HCT116 (cell line): ENCODE data around the gene ITGB6. TPM values are rescaled to one million over a fixed set of nuclear protein-coding genes. Genes with fewer than 3 reads are reported as not detected.

Experiments used
- ATAC-seq: fragments of 200-7000 bp; cut with Tn5 transposase; 2 replicates; pipeline ENCODE4 v1.9.1; 2020; ENCODE audit warnings: mild to moderate bottlenecking, moderate library complexity
- BruUV-seq: library from RNA; stranded (reverse); fragments of 400-500 nt; replicated peaks from 2 replicates; lab custom pipeline; 2021; lab: Mats Ljungman, UMichigan
- CTCF ChIA-PET: fragments of 300-600 bp; sonication (Branson Sonifier 250); formaldehyde crosslinking; loops from one replicate; lab custom pipeline; 2021; ENCODE audit warnings: antibody characterized with exemption; lab: Charles Lee
- POLR2A ChIA-PET: fragments of 300-600, 350-600 bp; sonication (Branson Sonifier 250); formaldehyde crosslinking; loops from one replicate; lab custom pipeline; 2021; ENCODE audit warnings: antibody characterized with exemption; lab: Charles Lee
- RAD21 ChIA-PET, 2 experiments: fragments of 300-600 bp; sonication (Branson Sonifier 250); formaldehyde crosslinking; loops; one replicate each; lab custom pipeline; 2023; ENCODE audit warnings: low total read pairs in 2 of 2; ENCODE audit not compliant: uncharacterized antibody in 2 of 2, unreplicated experiment in 2 of 2, low non-redundant PET in 1 of 2; lab: Charles Lee
- DNase-seq: peaks from one replicate; pipeline ENCODE4 v3.0.0-alpha.2; 2010; ENCODE audit warnings: low read depth, low spot score
- H2AFZ ChIP-seq: fragments of 200-600 bp; shearing (Covaris generic), sonication (generic); 2 replicates; pipeline ENCODE4 v1.6.1; 2017; ENCODE audit warnings: low read depth, mixed run types, mixed read lengths, antibody characterized with exemption, low read length; ENCODE audit not compliant: poor library complexity, severe bottlenecking
- H3K27ac ChIP-seq: 2 replicates; pipeline ENCODE4 v1.5.1; 2012; ENCODE audit warnings: low read depth, low read length
- H3K27me3 ChIP-seq: fragments of 200-600 bp; sonication (generic); 2 replicates; pipeline ENCODE4 v1.6.1; 2016; ENCODE audit warnings: mixed run types, low read length, mixed read lengths; ENCODE audit not compliant: insufficient read depth
- H3K36me3 ChIP-seq, 2 experiments: fragments of 200-500 bp in 1 of 2; fragments of 200-600 bp in 1 of 2; sonication (Bioruptor generic) in 1 of 2; sonication (generic) in 1 of 2; 2 replicates each; pipeline versions ENCODE4 v1.5.1 to v1.6.1; 2014 to 2016; ENCODE audit warnings: low read length in 2 of 2, inconsistent platforms in 1 of 2, mixed read lengths in 1 of 2, mixed run types in 1 of 2; ENCODE audit not compliant: insufficient read depth in 2 of 2, control insufficient read depth in 1 of 2
- H3K4me1 ChIP-seq, 2 experiments: fragments of 200-600 bp in 1 of 2; sonication (generic) in 1 of 2; 2 replicates each; pipeline versions ENCODE4 v1.5.1 to v1.6.1; 2012 to 2017; ENCODE audit warnings: low read length in 2 of 2, inconsistent platforms in 1 of 2, mild to moderate bottlenecking in 1 of 2, mixed read lengths in 1 of 2, mixed run types in 1 of 2, moderate library complexity in 1 of 2; ENCODE audit not compliant: insufficient read depth in 2 of 2, control insufficient read depth in 1 of 2
- H3K4me2 ChIP-seq: fragments of 200-600 bp; sonication (generic); 2 replicates; pipeline ENCODE4 v1.6.1; 2017; ENCODE audit warnings: mixed run types, low read length, mixed read lengths
- H3K4me3 ChIP-seq, 2 experiments: fragments of 200-600 bp in 1 of 2; sonication (generic) in 1 of 2; replicated peaks in 1 of 2; 2 replicates each; pipeline ENCODE4 v1.5.1; 2011 to 2016; ENCODE audit warnings: low read length in 2 of 2, control low read depth in 1 of 2, low read depth in 1 of 2, mild to moderate bottlenecking in 1 of 2, mixed read lengths in 1 of 2, mixed run types in 1 of 2
- H3K79me2 ChIP-seq: fragments of 200-600 bp; sonication (generic); 2 replicates; pipeline ENCODE4 v1.6.1; 2017; ENCODE audit warnings: mild to moderate bottlenecking, mixed run types, low read length, moderate library complexity, mixed read lengths; ENCODE audit not compliant: insufficient read depth
- H3K9ac ChIP-seq: fragments of 200-600 bp; sonication (generic); 2 replicates; pipeline ENCODE4 v1.6.1; 2016; ENCODE audit warnings: low read length, mixed read lengths
- H3K9me2 ChIP-seq: fragments of 200-600 bp; sonication (generic), shearing (Covaris generic); 2 replicates; pipeline ENCODE4 v1.6.1; 2017; ENCODE audit warnings: mixed run types, mild to moderate bottlenecking, moderate library complexity; ENCODE audit not compliant: insufficient read depth
- H3K9me3 ChIP-seq, 2 experiments: fragments of 200-500 bp in 1 of 2; fragments of 200-600 bp in 1 of 2; sonication (Bioruptor generic) in 1 of 2; sonication (generic) in 1 of 2; 2 replicates each; pipeline ENCODE4 v1.6.1; 2014 to 2017; ENCODE audit warnings: low read length in 2 of 2, mixed read lengths in 2 of 2, inconsistent platforms in 1 of 2, low read depth in 1 of 2, mild to moderate bottlenecking in 1 of 2, mixed run types in 1 of 2, moderate library complexity in 1 of 2; ENCODE audit not compliant: control insufficient read depth in 1 of 2, insufficient read depth in 1 of 2
- H4K20me1 ChIP-seq: fragments of 200-600 bp; sonication (generic), shearing (Covaris generic); 2 replicates; pipeline ENCODE4 v1.6.1; 2017; ENCODE audit warnings: mixed run types, mild to moderate bottlenecking, moderate library complexity; ENCODE audit not compliant: insufficient read depth
- CBX3 ChIP-seq: IDR thresholded peaks from 2 replicates; pipeline ENCODE4 v1.6.1; 2012; ENCODE audit warnings: low read depth
- EGR1 ChIP-seq: IDR thresholded peaks from 2 replicates; pipeline ENCODE4 v1.6.1; 2012; ENCODE audit warnings: low read depth
- ELF1 ChIP-seq: IDR thresholded peaks from 2 replicates; pipeline ENCODE4 v1.6.1; 2012; ENCODE audit warnings: low read depth, borderline replicate concordance
- EZH2 ChIP-seq: fragments of 200-600 bp; sonication (generic); IDR thresholded peaks from 2 replicates; pipeline ENCODE4 v1.6.1; 2017; ENCODE audit warnings: antibody characterized with exemption, mixed run types
- EZH2phosphoT487 ChIP-seq: fragments of 200-600 bp; IDR thresholded peaks from 2 replicates; pipeline ENCODE4 v1.6.1; 2018; ENCODE audit warnings: antibody characterized with exemption, borderline replicate concordance
- FOSL1 ChIP-seq: IDR thresholded peaks from 2 replicates; pipeline ENCODE4 v1.6.1; 2012; ENCODE audit warnings: low read depth
- JUND ChIP-seq: IDR thresholded peaks from 2 replicates; pipeline ENCODE4 v1.6.1; 2012
- POLR2A ChIP-seq: IDR thresholded peaks from 2 replicates; pipeline ENCODE4 v1.7.0; 2011; ENCODE audit warnings: borderline replicate concordance; ENCODE audit not compliant: insufficient read depth, insufficient read length; ENCODE audit errors: extremely low read depth
- POLR2AphosphoS5 ChIP-seq: IDR thresholded peaks from 2 replicates; pipeline ENCODE4 v1.6.1; 2011; ENCODE audit warnings: mild to moderate bottlenecking, low read depth, low read length, moderate library complexity
- RAD21 ChIP-seq: IDR thresholded peaks from 2 replicates; pipeline ENCODE4 v1.6.1; 2012; ENCODE audit warnings: low read depth, mild to moderate bottlenecking
- REST ChIP-seq: IDR thresholded peaks from 2 replicates; pipeline ENCODE4 v1.6.1; 2012; ENCODE audit warnings: low read depth
- SIN3A ChIP-seq: IDR thresholded peaks from 2 replicates; pipeline ENCODE4 v1.6.1; 2012; ENCODE audit warnings: low read depth
- SP1 ChIP-seq: IDR thresholded peaks from 2 replicates; pipeline ENCODE4 v1.6.1; 2012; ENCODE audit warnings: low read depth
- SRF ChIP-seq: IDR thresholded peaks from 2 replicates; pipeline ENCODE4 v1.6.1; 2012; ENCODE audit warnings: low read depth
- YY1 ChIP-seq: IDR thresholded peaks from 2 replicates; pipeline ENCODE4 v1.6.1; 2011; ENCODE audit warnings: low read length, low read depth, moderate library complexity, mild to moderate bottlenecking; ENCODE audit not compliant: insufficient replicate concordance; ENCODE audit errors: extremely low read depth
- ZFX ChIP-seq: fragments of 450-650 bp; IDR thresholded peaks from 2 replicates; pipeline ENCODE4 v1.6.1; 2017
- intact Hi-C: fragments of 100-400 bp; cut with micrococcal nuclease; formaldehyde crosslinking; loops from 2 replicates; pipeline ENCODE4 v1.10.0; 2022
- total RNA-seq: library from RNA; stranded (reverse); gene quantifications from one replicate; pipeline ENCODE4 v1.2.1, GENCODE V29; 2021; ENCODE audit not compliant: unreplicated experiment
- TF ChIP-seq, protein P1 (sequence below), 3 experiments: fragments of 200-600 bp in 1 of 3; sonication (generic) in 1 of 3; IDR thresholded peaks in 2 of 3; conservative IDR thresholded peaks in 1 of 3; 2 replicates each; pipeline ENCODE4 v1.5.1; 2012 to 2017; ENCODE audit warnings: low read depth in 2 of 3, low read length in 2 of 3, antibody characterized with exemption in 1 of 3, borderline replicate concordance in 1 of 3, control low read depth in 1 of 3, mild to moderate bottlenecking in 1 of 3, mixed read lengths in 1 of 3, mixed run types in 1 of 3, moderate library complexity in 1 of 3; ENCODE audit not compliant: insufficient read depth in 1 of 3

The ITGB6 gene
- total RNA-seq, 1 experiment from 2014 or later = 0.12 TPM

DNA sequence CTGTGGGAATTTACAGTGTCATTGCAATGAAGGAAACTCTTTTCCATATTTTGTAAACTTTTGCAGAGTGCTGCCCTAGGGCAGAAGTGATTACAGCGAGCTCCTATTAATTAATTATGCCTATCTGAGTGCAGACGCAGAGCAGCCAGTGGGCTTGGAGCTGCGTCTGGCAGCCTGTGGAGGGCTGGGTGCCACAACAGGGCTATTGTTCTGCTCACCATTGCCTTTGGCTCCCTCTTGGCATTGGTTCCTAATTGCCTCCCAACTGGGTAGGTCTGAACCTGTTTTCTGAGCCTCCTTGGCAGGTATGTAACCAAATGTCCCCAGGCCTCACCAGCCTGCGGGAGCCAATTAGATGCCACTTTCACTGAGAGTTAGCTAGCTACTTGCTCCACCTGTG is 25.6 kb upstream of the ITGB6 start:
- H3K9me2 ChIP-seq = no peaks in the 10 kb centered on the region
- no peak overlapping the region for H3K4me2 ChIP-seq
- H3K9me3 ChIP-seq = no peaks in the 10 kb centered on the region
- H3K4me1 ChIP-seq = peaks cover 44 to 98% of the 10 kb centered on the region in 2 experiments
- ChIA-PET CTCF (interaction anchor here (0.8 to 2.7 kb wide), 4 partner anchors 11 to 115 kb away, joined by 3 to 8 read pairs (median 4); no protein-coding TSS in a partner anchor), POLR2A (interaction anchor here (0.8 to 3.8 kb wide), 3 partner anchors 11 to 16 kb away, joined by 3 to 21 read pairs (median 4); no protein-coding TSS in a partner anchor), RAD21 (no interaction called here)
- H3K27ac ChIP-seq = no peak overlapping the region
- H2AFZ ChIP-seq = no peak overlapping the region
- no peaks in the 10 kb centered on the region for H3K79me2 ChIP-seq
- no peaks in the 10 kb centered on the region for H4K20me1 ChIP-seq
- intact Hi-C loops = no loop called here
- no peak overlapping the region for H3K4me3 ChIP-seq
- BruUV-seq = no TSS peak
- ATAC-seq = no peak; the same call in 1 of the 2 replicates
- no peak overlapping the region for H3K9ac ChIP-seq
- H3K27me3 ChIP-seq = no peaks in the 10 kb centered on the region
- no peak for DNase-seq
- H3K36me3 ChIP-seq = no peaks in the 10 kb centered on the region
- TF ChIP-seq FOSL1 (no peak), RAD21 (no peak), EZH2 (no peak), EGR1 (no peak), POLR2AphosphoS5 (no peak), ELF1 (no peak), SIN3A (no peak), EZH2phosphoT487 (no peak), SRF (no peak), CBX3 (no peak), JUND (no peak), YY1 (no peak), POLR2A (no peak), ZFX (no peak), SP1 (no peak), REST (no peak)
- TF ChIP-seq, protein P1, sequence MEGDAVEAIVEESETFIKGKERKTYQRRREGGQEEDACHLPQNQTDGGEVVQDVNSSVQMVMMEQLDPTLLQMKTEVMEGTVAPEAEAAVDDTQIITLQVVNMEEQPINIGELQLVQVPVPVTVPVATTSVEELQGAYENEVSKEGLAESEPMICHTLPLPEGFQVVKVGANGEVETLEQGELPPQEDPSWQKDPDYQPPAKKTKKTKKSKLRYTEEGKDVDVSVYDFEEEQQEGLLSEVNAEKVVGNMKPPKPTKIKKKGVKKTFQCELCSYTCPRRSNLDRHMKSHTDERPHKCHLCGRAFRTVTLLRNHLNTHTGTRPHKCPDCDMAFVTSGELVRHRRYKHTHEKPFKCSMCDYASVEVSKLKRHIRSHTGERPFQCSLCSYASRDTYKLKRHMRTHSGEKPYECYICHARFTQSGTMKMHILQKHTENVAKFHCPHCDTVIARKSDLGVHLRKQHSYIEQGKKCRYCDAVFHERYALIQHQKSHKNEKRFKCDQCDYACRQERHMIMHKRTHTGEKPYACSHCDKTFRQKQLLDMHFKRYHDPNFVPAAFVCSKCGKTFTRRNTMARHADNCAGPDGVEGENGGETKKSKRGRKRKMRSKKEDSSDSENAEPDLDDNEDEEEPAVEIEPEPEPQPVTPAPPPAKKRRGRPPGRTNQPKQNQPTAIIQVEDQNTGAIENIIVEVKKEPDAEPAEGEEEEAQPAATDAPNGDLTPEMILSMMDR (IDR thresholded peaks at IDR 0.05 in 2 of 3, conservative IDR thresholded peaks at IDR 0.05 in 1 of 3; ENCODE audit: borderline replicate concordance in 1 of 3, insufficient read depth in 1 of 3, low read depth in 2 of 3, low read length in 2 of 3) = no peak
